ENCODE data around the gene FGF3.

FGF3 gene

DNA sequence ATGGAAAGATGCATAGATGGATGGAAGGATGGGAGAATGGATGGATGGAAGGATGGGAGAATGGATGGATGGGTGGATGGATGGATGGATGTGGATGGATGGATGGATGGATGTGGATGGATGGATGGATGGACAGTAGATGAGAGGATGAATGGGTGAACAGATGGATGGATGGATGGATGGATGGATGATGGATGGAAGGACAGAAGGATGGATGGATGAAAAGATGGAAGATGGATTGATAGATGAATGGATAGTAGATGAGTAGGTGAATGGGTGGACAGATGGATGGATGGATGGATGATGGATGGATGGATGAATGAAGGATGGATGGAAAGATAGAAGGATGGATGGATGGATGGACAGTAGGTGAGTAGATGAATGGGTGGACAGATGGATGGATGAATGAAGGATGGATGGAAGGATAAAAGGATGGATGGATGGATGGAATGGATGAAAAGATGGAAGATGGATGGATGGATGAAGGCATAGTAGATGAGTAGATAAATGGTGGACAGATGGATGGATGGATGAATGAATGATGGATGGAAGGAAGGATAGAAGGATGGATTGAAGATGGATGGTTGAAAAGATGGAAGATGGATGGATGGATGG lies 15.5 kb downstream of the FGF3 start:
- no peak for DNase-seq (ENCODE audit: low read depth)

GRCh38 chr11:69803022-69803421 lies 16.2 kb downstream of the FGF3 start:
- DNase-seq (ENCODE audit: low read depth) = no peak

GRCh38 chr11:69802590-69802989 lies 16.6 kb downstream of the FGF3 start:
- no peak for DNase-seq (ENCODE audit: low read depth)

DNA sequence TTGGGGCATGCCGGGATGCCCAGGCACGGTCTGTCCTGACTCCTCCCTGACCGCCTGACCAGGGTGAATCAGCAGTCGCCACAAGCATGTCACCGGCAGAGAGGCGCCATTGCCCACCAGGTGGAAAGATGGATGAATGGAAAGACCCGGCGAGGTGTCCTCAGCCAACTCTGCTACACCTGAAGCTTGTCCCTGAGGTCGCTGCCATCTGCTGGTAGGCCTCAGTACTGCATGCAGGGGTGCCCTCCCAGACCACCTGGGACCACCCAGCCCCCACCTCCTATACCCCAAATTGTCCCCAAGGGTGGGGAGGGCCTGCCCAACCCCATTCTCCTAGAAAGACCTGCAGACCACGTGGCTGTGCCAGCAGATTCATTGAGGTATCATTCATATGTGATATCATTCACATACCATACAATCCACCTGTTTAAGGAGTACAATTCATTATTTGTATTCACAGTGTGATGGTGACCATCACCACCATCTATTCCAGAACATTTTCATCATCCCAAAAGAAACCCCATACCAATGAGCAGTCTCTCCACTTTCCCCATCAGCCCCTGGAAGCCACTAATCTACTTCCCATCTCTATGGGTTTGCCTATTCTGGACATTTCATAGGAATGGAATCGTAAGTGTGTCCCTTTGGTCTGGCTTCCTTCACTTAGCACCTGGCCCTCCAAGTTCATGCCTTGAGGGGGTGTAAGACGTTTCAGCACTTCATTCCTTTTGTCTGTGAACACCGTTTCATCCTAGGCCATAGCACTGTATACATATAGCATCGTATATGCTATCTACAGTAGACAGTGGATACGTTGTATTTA lies 17.5 kb downstream of the FGF3 start:
- peak; percentile 12 for DNase-seq (ENCODE audit: low read depth)

DNA sequence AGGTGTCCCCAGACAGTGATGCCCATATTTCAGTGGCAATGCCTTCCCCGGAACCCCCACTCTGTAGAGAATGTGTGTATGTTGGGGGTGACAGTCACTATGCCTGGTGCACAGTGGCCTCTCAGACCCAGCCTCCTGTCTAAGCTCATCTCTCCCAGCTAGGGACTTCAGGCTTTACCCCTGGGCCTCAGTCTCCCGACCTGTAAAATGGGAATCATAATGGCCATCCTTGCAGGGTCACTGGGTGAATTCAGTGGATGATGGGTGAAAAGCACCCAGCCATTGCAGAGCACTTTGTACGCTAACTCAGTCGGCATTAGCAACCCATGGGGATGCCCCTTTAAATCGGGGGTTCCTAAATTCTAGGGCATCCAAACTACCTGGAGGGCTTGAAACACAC lies 18.9 kb downstream of the FGF3 start:
- no peak for DNase-seq (ENCODE audit: low read depth)

DNA sequence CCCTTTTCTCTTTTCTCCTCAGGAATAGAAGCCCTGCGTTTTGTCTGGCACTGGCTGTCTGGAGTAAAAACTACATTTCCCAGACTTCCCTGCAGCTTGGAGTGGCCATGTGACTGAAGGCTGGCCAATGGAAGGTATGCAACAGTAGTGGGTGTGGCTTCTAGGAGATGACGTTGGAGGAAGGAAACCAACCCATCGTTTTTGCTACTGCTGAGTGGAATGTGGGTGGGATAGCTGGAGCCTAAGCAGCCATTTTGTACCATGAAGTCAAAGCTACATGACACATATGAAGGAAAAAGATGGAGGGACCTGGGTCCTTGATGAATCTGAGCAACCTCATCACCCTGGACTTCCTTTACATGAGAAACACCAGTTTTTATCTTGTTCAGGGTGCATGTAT lies 19.6 kb downstream of the FGF3 start:
- DNase-seq (ENCODE audit: low read depth) = peak; percentile 51

GRCh38 chr11:69799097-69799496 lies 20.1 kb downstream of the FGF3 start:
- DNase-seq (ENCODE audit: low read depth) = no peak

DNA sequence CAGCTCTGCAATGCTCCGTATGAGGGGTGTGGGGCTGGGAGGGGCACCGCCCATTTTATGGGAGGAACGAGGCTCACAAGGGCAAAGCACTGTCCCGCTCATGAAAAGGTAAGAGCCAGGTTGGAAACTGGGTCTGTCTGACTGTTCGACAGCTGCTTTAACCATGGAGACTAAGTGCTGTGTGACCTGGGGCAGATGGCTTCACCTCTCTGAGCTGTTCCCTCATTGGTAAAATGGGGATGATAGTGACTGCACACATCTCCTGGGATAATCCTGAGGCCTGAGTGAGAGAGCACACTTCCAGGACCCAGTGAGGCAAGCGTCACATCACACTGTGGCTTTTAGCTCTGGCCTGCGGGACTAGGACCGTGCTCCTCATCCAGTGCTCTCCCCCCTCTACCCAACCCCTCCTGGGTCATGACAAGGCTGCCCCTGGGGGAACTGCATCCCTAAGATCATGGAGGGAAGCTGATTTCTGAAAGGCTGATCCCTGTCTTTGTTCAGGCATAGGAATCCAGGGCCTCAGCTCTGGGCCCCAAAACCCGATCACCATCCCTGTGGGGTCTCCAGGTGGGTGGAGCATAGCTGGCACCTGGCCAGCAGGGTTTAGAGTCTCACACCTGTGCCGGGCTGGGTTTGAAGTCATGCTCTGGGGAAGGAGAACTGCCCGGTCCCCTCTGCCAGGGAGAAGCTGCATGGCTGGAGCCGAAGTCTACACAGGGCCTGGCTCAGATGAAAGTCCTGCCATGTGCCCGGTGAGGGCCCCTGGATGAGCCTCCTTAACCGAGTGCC lies 21.3 kb downstream of the FGF3 start:
- no peak for DNase-seq (ENCODE audit: low read depth)

- peak; percentile 4 for DNase-seq (ENCODE audit: low read depth)
These were observed 22.1 kb downstream of the FGF3 start for GRCh38 chr11:69797156-69797555.

DNA sequence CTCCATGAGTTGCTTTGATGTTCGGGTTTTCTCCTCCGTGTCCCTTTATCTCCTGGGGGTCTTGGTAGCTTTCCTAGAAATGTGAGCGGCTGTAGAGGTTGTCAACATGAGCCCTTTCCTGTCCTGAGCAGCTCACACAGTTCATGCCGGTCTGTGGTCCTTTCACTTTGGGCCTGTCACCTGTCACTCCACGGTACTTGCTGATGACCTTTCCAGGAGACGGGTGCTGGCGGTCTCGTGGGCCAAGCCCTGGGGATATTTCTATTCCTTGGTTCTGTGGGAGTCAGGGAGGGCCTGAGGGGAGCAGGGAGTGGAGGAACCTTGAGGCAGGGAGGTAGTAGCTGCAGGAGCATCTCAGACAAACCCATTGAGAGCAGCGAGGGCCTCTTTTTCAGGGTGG lies 23.2 kb downstream of the FGF3 start:
- DNase-seq (ENCODE audit: low read depth) = no peak

DNA sequence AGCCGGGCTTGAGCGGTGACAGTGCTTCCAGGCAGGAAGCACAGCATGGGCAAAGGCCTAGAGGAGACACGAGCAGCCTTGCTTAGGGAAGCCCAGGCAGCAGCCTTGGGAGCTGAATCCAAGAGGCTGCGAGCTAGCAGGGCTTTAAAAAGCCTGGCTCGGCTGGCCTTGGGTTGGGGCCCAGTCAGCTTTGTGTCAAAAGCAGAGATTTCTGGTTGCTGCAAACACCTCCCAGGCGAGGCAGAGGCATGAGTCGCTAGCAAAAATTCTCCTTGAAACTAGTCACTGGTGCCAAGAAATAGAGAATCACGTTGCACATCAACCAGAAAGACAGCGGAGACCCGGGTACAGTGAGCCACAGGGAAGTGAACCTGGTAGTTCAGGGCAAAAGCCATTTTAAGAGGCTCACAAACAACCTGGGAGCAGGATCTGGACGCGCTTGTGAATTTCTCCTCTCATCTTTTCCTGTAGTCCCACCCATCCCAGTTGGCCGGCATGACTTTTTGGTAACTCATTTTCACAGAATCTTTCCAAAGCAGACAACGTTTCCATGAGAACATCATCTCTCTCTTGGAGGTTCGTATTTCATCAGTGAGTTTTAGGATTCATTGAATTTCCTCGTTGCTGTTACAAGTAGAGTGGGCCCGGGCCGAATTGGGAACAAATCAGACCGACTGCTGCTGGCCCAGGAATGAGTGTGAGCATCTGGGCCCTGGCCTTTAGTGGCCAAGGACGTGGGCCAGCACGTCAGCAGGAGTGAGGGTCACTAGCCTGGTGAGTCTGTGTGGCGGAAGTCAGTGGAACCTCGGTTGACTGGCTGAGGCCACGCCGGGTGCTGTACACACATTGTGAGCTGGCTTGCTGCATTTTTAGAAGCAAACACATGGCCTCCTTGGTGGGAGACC lies 27.7 kb downstream of the FGF3 start:
- DNase-seq (ENCODE audit: low read depth) = peak; percentile 81

- no peak for DNase-seq (ENCODE audit: low read depth)
These were observed 30.3 kb downstream of the FGF3 start for GRCh38 chr11:69788956-69789355.

GRCh38 chr11:69787906-69788305 lies 31.3 kb downstream of the FGF3 start:
- DNase-seq (ENCODE audit: low read depth) = no peak

GRCh38 chr11:69787457-69787856 lies 31.8 kb downstream of the FGF3 start:
- no peak for DNase-seq (ENCODE audit: low read depth)

- DNase-seq (ENCODE audit: low read depth) = no peak
These were observed 38.0 kb downstream of the FGF3 start for GRCh38 chr11:69781241-69781640.

GRCh38 chr11:69778373-69778772 lies 40.8 kb downstream of the FGF3 start:
- DNase-seq (ENCODE audit: low read depth) = no peak

- no peak for DNase-seq (ENCODE audit: low read depth)
These were observed 44.0 kb downstream of the FGF3 start, which contains the start of gene FGF4 for GRCh38 chr11:69775163-69775755. TSS of gene FGF4 (minus strand) at chr11:69775341. CDS start at chr11:69775084, 257 bp downstream.

DNA sequence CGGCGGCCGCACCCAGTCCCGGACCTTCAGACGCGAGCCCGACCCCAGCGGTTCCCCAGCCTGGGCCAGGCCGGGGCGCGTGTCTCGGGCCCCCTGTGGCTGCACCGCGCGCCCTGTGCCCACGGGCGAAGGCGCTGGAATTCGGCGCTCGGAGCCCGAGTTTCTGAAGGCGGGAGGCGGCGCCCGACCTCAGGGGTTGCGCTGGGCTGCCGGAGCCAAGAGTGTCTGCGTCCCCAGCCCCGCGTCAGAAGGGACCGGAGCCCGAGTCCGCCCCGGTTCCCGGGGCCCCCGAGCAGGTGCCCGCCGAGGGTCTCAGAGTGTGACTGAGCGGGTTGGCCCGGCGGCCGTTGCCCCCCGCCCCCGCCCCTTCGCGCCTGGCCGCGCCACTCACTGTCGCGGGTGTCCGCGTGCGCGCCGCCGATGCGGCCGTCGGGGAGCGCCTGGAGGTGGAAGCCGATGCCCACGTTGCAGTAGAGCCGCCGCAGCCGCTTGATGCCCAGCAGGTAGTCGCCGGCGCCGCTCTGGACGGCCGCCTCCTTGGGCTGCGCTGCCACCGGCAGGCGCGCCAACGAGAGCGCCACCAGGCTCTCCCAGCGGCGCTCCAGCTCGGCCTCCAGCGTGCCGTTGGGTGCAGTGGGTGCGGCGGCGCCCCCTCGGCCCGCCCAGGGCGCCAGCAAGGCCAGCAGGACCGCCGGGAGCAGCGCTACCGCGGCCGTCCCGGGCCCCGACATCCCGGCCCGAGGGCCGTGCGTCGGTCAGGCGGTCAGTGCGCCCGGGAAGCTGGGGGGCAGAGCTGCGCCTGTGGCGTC lies 44.7 kb downstream of the FGF3 start:
- no peak for DNase-seq (ENCODE audit: low read depth)

GRCh38 chr11:69773626-69774353 lies 45.4 kb downstream of the FGF3 start:
- no peak for DNase-seq (ENCODE audit: low read depth)

DNA sequence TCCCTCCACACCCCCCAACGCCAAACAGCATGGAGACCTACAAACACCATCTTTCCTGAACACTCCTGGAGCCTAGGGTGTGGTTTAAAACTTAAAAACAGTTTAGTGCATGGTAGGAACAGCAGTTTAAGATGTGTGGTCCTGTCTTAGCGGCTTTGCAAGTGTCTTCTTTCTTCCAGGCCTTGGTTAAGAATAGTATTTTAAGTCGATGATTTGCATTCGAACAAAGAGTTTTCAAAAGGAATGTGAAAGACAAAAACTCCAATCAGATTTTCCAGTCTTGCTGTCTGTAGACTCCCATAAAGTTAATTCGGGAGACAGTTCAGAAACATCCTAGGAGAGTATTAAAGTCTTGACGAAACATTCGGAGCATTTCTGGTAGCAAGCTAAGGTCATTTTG lies 47.8 kb downstream of the FGF3 start:
- no peak for DNase-seq (ENCODE audit: low read depth)

Data from EH (cell line).